ENCODE data around the gene ARMC5.

DNA sequence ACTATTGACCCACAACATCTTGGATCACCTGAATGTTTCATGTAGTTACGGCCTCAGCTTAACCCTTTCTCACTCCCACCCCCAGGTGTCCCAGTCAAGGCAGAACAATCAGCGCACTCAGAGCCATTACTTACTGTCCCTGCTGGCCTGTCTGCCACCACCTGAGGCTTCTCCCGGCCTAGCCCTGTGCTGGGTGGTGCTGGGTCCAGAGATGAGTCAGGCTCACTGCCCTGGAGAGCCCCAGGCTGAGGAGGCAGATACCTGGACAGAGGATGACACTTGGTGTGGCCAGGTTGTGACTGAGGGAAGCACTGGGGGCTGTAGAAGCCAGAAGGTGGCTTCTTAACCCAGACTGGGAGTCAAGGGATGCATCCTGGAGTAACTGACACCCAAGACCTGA lies 19.7 kb downstream of the ARMC5 start:
- TF ChIP-seq, protein P1, sequence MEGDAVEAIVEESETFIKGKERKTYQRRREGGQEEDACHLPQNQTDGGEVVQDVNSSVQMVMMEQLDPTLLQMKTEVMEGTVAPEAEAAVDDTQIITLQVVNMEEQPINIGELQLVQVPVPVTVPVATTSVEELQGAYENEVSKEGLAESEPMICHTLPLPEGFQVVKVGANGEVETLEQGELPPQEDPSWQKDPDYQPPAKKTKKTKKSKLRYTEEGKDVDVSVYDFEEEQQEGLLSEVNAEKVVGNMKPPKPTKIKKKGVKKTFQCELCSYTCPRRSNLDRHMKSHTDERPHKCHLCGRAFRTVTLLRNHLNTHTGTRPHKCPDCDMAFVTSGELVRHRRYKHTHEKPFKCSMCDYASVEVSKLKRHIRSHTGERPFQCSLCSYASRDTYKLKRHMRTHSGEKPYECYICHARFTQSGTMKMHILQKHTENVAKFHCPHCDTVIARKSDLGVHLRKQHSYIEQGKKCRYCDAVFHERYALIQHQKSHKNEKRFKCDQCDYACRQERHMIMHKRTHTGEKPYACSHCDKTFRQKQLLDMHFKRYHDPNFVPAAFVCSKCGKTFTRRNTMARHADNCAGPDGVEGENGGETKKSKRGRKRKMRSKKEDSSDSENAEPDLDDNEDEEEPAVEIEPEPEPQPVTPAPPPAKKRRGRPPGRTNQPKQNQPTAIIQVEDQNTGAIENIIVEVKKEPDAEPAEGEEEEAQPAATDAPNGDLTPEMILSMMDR (conservative IDR thresholded peaks at IDR 0.05 in 1 of 2, IDR thresholded peaks at IDR 0.05 in 1 of 2; ENCODE audit: extremely low read depth in 1 of 2, insufficient read depth in 1 of 2, low read depth in 1 of 2, low read length in 2 of 2) = no peak
- no peak for TF ChIP-seq EZH2 (IDR thresholded peaks at IDR 0.05; ENCODE audit: borderline replicate concordance, low read length)

Data from mammary epithelial cell (primary cell).